Subcutaneous preadipocyte (primary cell): ENCODE results near the gene KIF17. TPM values are rescaled to one million over a fixed set of nuclear protein-coding genes. Genes with fewer than 3 reads are reported as not detected.

ENCODE experiments used
- total RNA-seq: library from RNA; depleted of rRNA; stranded (reverse); fragments of >200 nt; gene quantifications from 2 replicates; pipeline ENCODE4 v1.2.3, GENCODE V29; 2012

KIF17 gene
- 0.20 TPM in 1 of 2 replicates, not detected in the other for total RNA-seq

GRCh38 chr1:20717452-20718342, at the start of gene KIF17:
Gene KIF17 (minus strand): TSS chr1:20718007. CDS start chr1:20717706, 301 bp downstream.

GRCh38 chr1:20732588-20733359, 15.0 kb upstream of the KIF17 start, which contains the start of gene SH2D5:
Gene SH2D5 (minus strand): TSS chr1:20732703. CDS start chr1:20728044, 4,659 bp downstream.

GRCh38 chr1:20661207-20662109, 56.3 kb downstream of the KIF17 start, which contains the start of gene DDOST:
Gene DDOST (minus strand): TSS chr1:20661369. CDS start chr1:20661350, 19 bp downstream.

GRCh38 chr1:20633190-20634064, 84.4 kb downstream of the KIF17 start, which contains the start of gene PINK1:
Gene PINK1 (plus strand): TSS chr1:20633458. CDS start chr1:20633549, 91 bp downstream.

Other genes with a start within 250 kb of the KIF17 start
- gene CAMK2N1, start 231.8 kb downstream of the KIF17 start, total RNA-seq = 19.0 and 20.2 TPM in 2 replicates
- 20.6 and 25.0 TPM in 2 replicates for gene MUL1, start 209.9 kb downstream of the KIF17 start, total RNA-seq
- under 0.01 TPM in 1 of 2 replicates, not detected in the other for gene FAM43B, start 165.4 kb downstream of the KIF17 start, total RNA-seq
- gene CDA, start 128.9 kb downstream of the KIF17 start, total RNA-seq = 2.0 and 2.6 TPM in 2 replicates
- 34.2 and 38.9 TPM in 2 replicates for gene PINK1, start 84.5 kb downstream of the KIF17 start, total RNA-seq
- gene DDOST, start 56.6 kb downstream of the KIF17 start, total RNA-seq = 200 and 220 TPM in 2 replicates
- gene SH2D5, start 14.7 kb upstream of the KIF17 start, total RNA-seq = 1.8 and 3.1 TPM in 2 replicates
- gene HP1BP3, start 69.3 kb upstream of the KIF17 start, total RNA-seq = 193 and 204 TPM in 2 replicates